ENCODE data around the gene LAMA3. TPM values are rescaled to one million over a fixed set of nuclear protein-coding genes. Genes with fewer than 3 reads are reported as not detected.

LAMA3 gene
- total RNA-seq, 4 donors from 2014 or later: 14.9 to 81.4 (median 69.3) TPM

DNA sequence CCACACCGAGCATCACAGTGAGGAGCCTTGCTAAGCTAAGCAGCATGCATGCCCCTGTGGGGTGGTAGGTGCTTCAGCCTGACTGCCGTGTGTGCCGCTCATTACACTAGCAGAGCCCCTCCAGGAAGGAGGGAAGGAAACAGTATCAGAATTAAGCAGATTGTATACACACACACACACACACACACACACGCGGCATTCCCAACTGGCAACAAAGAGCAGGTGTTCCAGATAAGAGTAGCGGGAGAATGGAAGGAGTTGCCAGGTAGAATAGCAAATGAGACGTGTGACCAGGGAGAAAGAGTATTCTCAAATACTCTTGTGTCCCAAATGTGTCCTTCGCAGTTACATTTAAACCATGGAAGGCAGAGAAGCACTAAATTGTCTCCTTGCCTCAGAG lies 277.7 kb downstream of the LAMA3 start:
- TF ChIP-seq, protein P1, sequence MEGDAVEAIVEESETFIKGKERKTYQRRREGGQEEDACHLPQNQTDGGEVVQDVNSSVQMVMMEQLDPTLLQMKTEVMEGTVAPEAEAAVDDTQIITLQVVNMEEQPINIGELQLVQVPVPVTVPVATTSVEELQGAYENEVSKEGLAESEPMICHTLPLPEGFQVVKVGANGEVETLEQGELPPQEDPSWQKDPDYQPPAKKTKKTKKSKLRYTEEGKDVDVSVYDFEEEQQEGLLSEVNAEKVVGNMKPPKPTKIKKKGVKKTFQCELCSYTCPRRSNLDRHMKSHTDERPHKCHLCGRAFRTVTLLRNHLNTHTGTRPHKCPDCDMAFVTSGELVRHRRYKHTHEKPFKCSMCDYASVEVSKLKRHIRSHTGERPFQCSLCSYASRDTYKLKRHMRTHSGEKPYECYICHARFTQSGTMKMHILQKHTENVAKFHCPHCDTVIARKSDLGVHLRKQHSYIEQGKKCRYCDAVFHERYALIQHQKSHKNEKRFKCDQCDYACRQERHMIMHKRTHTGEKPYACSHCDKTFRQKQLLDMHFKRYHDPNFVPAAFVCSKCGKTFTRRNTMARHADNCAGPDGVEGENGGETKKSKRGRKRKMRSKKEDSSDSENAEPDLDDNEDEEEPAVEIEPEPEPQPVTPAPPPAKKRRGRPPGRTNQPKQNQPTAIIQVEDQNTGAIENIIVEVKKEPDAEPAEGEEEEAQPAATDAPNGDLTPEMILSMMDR (IDR thresholded peaks at IDR 0.05): no peak
- no peak for TF ChIP-seq POLR2A (IDR thresholded peaks at IDR 0.05)
- Histone ChIP-seq H3K27me3 (no peaks in the 10 kb centered on the region), H3K4me3 (no peak overlapping the region), H3K36me3 (no peaks in the 10 kb centered on the region), H3K27ac (peak overlapping the region in 2 of 4 donors; percentile 30 to 47), H3K9me3 (no peaks in the 10 kb centered on the region), H3K4me1 (peaks cover 0 to 14% (median 9%) of the 10 kb centered on the region in 4 donors)
- DNase-seq: peak in 1 of 3 donors; percentile 40

DNA sequence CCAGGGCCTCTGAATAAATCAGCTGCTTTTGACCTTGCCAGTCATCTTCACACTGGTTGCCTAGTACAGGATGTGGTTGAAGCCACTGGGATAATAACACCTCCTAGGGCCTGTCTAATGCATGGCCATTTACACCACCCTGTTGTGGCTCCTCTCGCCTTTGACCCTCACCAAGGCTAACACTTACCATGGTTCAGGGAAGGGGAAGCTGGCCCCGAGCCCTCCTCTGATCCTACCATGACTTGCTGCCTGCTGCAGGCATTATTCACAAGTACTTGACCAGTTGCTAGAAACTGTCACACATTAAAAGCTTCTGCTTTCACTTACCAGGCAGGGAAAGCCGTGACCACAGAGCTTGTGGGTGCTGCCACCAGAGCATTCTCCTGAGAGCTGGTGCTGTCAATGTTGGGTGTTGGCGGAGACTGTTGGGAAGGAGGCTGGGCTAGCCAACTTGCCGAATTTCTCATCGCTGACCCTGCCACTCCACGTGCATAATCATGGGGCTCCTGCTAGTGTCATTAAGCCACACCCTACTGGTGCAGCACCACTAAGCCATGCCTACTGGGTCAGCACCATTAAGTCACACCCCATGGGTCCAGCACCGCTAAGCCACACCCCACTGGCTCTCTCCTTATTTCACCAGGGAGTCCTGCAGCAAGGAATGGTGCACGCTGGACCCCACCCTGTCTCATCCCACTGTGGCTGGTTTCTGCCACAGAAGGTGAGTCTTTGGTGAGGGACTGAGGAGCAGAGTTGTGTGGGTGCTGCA lies 278.3 kb downstream of the LAMA3 start:
- DNase-seq: peak in 2 of 3 donors; percentile 73 to 76

DNA sequence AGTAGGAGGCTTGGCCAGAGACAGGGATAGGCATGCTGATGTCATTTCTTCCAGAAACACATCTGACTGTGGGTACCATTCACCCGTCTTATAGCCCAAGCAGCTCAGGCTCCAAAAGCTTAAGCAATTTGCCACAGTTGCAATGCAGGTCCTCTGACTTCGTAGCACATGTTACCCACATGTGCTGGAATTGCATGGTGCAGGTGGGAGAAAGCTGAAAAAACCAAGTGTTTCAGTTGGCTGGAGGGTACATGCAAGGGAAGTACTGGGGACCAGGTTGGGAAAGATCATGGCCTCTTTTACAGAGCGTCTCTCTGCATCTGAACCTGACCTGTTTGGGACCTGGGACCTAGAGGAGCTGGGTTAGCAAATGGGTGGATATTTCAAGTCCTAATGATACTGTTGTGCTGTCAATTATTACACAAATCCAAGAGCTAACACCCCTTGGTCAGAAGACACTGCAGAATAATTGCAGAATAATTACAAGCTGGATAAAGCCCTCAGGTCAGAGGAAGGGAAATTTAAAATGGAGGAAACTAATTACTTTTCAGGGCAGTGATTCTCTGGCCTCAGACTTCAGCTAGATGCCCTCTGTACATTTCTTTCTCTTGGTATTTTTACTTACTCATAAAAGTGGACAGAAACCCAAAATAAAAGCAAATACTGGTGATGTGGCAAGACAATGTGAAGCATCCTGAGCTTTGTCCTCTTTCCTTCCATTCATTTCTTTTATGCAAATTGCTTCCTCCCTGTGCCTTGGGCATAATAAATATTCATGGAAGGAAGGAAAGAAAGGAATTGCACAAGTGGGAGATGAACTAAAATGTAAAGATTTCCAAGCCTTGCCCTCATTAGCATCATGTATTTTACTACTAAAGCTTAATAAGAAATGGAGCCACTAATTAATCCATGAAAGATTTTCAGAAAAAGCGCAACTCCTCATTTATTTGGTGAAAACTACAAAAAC lies 279.7 kb downstream of the LAMA3 start:
- Histone ChIP-seq H3K36me3 (no peaks in the 10 kb centered on the region), H3K4me1 (peaks cover 0 to 14% (median 9%) of the 10 kb centered on the region in 4 donors), H3K9me3 (no peaks in the 10 kb centered on the region), H3K27me3 (no peaks in the 10 kb centered on the region), H3K27ac (no peak overlapping the region), H3K4me3 (no peak overlapping the region)
- no peak for TF ChIP-seq POLR2A (IDR thresholded peaks at IDR 0.05)
- TF ChIP-seq, protein P1 (IDR thresholded peaks at IDR 0.05): no peak
- DNase-seq: peak in 1 of 3 donors; percentile 35

More for the DNA sequence above, 278.3 kb downstream of the LAMA3 start:
- H3K4me3 ChIP-seq: no peak overlapping the region
- no peaks in the 10 kb centered on the region for H3K27me3 ChIP-seq
- peak overlapping the region in 3 of 4 donors; percentile 30 to 47 (median 42) for H3K27ac ChIP-seq
- no peaks in the 10 kb centered on the region for H3K9me3 ChIP-seq
- H3K4me1 ChIP-seq: peaks cover 0 to 14% (median 9%) of the 10 kb centered on the region in 4 donors
- no peaks in the 10 kb centered on the region for H3K36me3 ChIP-seq
- TF ChIP-seq, protein P1 (IDR thresholded peaks at IDR 0.05): no peak
- TF ChIP-seq POLR2A (IDR thresholded peaks at IDR 0.05): no peak

DNA sequence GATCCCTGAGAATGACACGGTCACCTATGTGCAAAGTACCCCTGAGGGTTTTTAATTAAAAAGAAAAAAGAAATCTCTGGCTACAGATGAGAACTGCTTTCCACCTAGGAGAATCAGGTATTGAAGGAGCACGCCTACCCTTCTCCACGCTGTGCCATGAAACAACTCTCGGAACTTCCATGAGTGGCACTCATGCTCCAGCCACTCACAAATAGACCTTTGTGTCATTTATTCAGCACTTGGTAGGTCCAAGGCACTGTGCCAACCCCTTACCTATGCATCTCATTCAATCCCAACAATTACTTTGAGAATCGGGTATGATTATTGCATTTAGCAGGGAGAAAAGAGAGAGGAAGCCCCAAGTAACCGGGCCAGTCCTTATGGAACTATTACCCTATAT lies 280.4 kb downstream of the LAMA3 start:
- Histone ChIP-seq H3K4me1 (peaks cover 0 to 14% (median 9%) of the 10 kb centered on the region in 4 donors), H3K9me3 (no peaks in the 10 kb centered on the region), H3K27me3 (no peaks in the 10 kb centered on the region), H3K27ac (peak overlapping the region in 3 of 4 donors; percentile 52 to 77 (median 66)), H3K4me3 (no peak overlapping the region), H3K36me3 (no peaks in the 10 kb centered on the region)
- TF ChIP-seq, protein P1 (IDR thresholded peaks at IDR 0.05): no peak
- TF ChIP-seq POLR2A (IDR thresholded peaks at IDR 0.05): no peak
- DNase-seq: peak in 1 of 3 donors; percentile 36

All from Peyer's patch (tissue), 4 donors.